Common myeloid progenitor, CD34-positive (primary cell): Measurements from ENCODE around the gene FATE1.

ENCODE experiments used
- CTCF ChIA-PET: fragments of 350-600 bp; sonication (Branson Sonifier 250); formaldehyde crosslinking; loops from one replicate; lab custom pipeline; 2021; ENCODE audit warnings: antibody characterized with exemption; lab: Charles Lee
- POLR2A ChIA-PET: fragments of 350-600 bp; sonication (Branson Sonifier 250); formaldehyde crosslinking; loops from one replicate; lab custom pipeline; 2021; ENCODE audit warnings: antibody characterized with exemption; lab: Charles Lee
- DNase-seq, 3 donors: peaks; one replicate each; pipeline versions ENCODE4 v3.0.0 to v3.0.0-alpha.2; 2013
- H3K27ac ChIP-seq, 2 experiments: 1 replicate in 1 of 2; 2 replicates in 1 of 2; pipeline ENCODE4 v1.7.0; 2013; ENCODE audit warnings: inconsistent platforms in 2 of 2, low read length in 2 of 2, mild to moderate bottlenecking in 2 of 2, low read depth in 1 of 2, moderate library complexity in 1 of 2; ENCODE audit not compliant: severe bottlenecking in 2 of 2, insufficient read depth in 1 of 2, poor library complexity in 1 of 2
- H3K27me3 ChIP-seq, 5 experiments: replicated peaks in 2 of 5; 1 replicate in 3 of 5; 2 replicates in 2 of 5; pipeline versions ENCODE4 v1.6.1 to v1.7.0; 2013; ENCODE audit warnings: low read length in 4 of 5, mild to moderate bottlenecking in 2 of 5, moderate library complexity in 2 of 5, inconsistent platforms in 1 of 5; ENCODE audit not compliant: insufficient read depth in 5 of 5, control insufficient read depth in 4 of 5
- H3K36me3 ChIP-seq, 4 experiments: 1 replicate in 2 of 4; 2 replicates in 2 of 4; pipeline versions ENCODE4 v1.6.1 to v1.7.0; 2013; ENCODE audit warnings: low read length in 3 of 4, control low read depth in 1 of 4, mild to moderate bottlenecking in 1 of 4; ENCODE audit not compliant: control insufficient read depth in 4 of 4, insufficient read depth in 4 of 4
- H3K4me1 ChIP-seq, 4 experiments: 1 replicate in 3 of 4; 2 replicates in 1 of 4; pipeline versions ENCODE4 v1.6.1 to v1.7.1; 2013; ENCODE audit warnings: low read length in 3 of 4, mild to moderate bottlenecking in 3 of 4, control low read depth in 1 of 4, inconsistent platforms in 1 of 4, moderate library complexity in 1 of 4; ENCODE audit not compliant: control insufficient read depth in 4 of 4, insufficient read depth in 4 of 4; ENCODE audit errors: control extremely low read depth in 1 of 4
- H3K4me3 ChIP-seq, 7 experiments: 1 replicate in 4 of 7; 2 replicates in 3 of 7; pipeline versions ENCODE4 v1.5.1 to v1.7.0; 2013; ENCODE audit warnings: mild to moderate bottlenecking in 7 of 7, low read length in 6 of 7, moderate library complexity in 6 of 7, inconsistent platforms in 2 of 7, low read depth in 2 of 7, control low read depth in 1 of 7; ENCODE audit not compliant: insufficient read depth in 4 of 7, control insufficient read depth in 1 of 7; ENCODE audit errors: extremely low read depth in 1 of 7
- H3K9me3 ChIP-seq, 5 experiments: 1 replicate in 4 of 5; 2 replicates in 1 of 5; pipeline versions ENCODE4 v1.6.1 to v1.7.1; 2013; ENCODE audit warnings: low read length in 4 of 5, mild to moderate bottlenecking in 2 of 5, inconsistent platforms in 1 of 5, low read depth in 1 of 5, moderate library complexity in 1 of 5; ENCODE audit not compliant: control insufficient read depth in 4 of 5, insufficient read depth in 2 of 5; ENCODE audit errors: control extremely low read depth in 1 of 5
- WGBS: methylation state at CpG from one replicate; pipeline ENCODE4 v1.1.5; 2013; ENCODE audit not compliant: insufficient coverage; 5-methylcytosine and 5-hydroxymethylcytosine counted together

FATE1 gene

GRCh38 chrX:151765026-151765425 lies 49.2 kb downstream of the FATE1 start:
- DNase-seq, result no peak
- no peaks in the 10 kb centered on the region for H3K36me3 ChIP-seq
- ChIA-PET CTCF (interaction anchor here (1.5 kb wide), 1 partner anchor 13 kb away, joined by 3 read pairs; no protein-coding TSS in a partner anchor), POLR2A (no interaction called here)
- no peaks in the 10 kb centered on the region for H3K4me1 ChIP-seq
- 93% methylated on average over 1 of the region's 2 CpGs for WGBS
- H3K9me3 ChIP-seq, result no peaks in the 10 kb centered on the region
- no peak overlapping the region for H3K4me3 ChIP-seq
- H3K27ac ChIP-seq, result no peak overlapping the region
- H3K27me3 ChIP-seq, result no peaks in the 10 kb centered on the region

DNA sequence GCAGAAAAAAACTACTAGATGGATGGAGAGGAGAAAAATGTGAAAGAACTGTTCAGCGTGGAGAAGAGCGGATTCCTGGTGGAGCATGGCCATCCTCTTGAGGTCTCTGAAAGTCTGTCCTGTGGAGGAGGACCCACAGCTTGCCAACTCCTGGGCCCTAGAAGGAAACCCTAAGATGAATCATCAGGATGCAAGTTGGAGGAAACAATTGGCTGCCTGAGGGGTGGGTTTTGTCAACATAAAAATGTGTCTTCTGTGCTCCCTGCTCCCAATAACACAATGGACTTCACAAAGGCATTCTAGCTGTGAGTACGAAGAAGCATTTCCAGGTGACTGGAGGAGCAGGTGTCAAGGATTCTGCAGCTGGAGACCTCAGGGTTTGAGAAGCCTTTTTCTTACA lies 55.9 kb downstream of the FATE1 start:
- 81% methylated on average over 3 of the region's 3 CpGs for WGBS

More for the DNA sequence above, 55.9 kb downstream of the FATE1 start:
- Histone ChIP-seq H3K27me3 (peaks cover 0 to 5% (median 0%) of the 10 kb centered on the region in 5 experiments), H3K27ac (no peak overlapping the region), H3K9me3 (no peaks in the 10 kb centered on the region), H3K4me3 (no peak overlapping the region), H3K4me1 (no peaks in the 10 kb centered on the region), H3K36me3 (no peaks in the 10 kb centered on the region)
- ChIA-PET POLR2A (interaction anchor here (0.7 kb wide), 1 partner anchor 133 kb away, joined by 3 read pairs; no protein-coding TSS in a partner anchor), CTCF (no interaction called here)
- no peak for DNase-seq
